Fibroblast of villous mesenchyme (primary cell): ENCODE results near the gene DENND1C. TPM values are rescaled to one million over a fixed set of nuclear protein-coding genes. Genes with fewer than 3 reads are reported as not detected.

Experiments
- DNase-seq: peaks from one replicate; pipeline ENCODE4 v3.0.0-alpha.2; 2010; ENCODE audit warnings: low read depth
- H3K4me3 ChIP-seq: 2 replicates; pipeline ENCODE4 v1.5.1; 2011; ENCODE audit warnings: low read depth, mild to moderate bottlenecking, low read length
- CTCF ChIP-seq: IDR thresholded peaks from 2 replicates; pipeline ENCODE4 v1.5.1; 2012; ENCODE audit warnings: low read depth, mild to moderate bottlenecking, low read length; ENCODE audit not compliant: insufficient read depth
- total RNA-seq: library from RNA; depleted of rRNA; stranded (reverse); fragments of >200 nt; gene quantifications from 2 replicates; pipeline ENCODE4 v1.2.3, GENCODE V29; 2012

The DENND1C gene
- total RNA-seq, 1 donor = not detected

DNA sequence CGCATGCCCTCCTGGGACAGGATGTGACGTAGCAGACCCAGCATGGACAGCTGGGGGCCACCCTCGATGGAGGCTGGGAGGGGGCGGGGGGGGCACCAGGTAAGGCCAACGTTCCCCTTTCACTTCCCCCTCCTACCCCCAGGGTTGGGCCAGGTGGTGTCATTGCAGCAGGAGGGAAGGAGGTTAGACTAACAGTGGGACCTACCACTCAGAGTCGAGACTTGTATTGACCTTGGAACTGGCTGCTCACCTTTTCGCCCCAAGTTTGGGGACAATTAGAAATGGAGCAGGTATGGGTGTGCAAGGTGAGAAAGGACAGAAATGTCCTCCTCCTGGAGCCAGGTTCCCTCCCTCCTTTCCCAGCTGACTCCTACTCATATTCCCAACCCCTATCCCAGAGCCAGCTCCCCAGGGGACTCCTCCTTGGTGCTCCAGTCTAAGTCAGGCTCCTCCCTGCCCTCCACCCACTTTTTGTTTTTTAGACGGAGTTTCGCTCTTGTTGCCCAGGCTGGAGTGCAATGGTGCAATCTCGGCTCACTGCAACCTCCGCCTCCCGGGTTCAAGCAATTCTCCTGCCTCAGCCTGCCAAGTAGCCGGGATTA, 39.4 kb downstream of the DENND1C start:
- no peak overlapping the region for H3K4me3 ChIP-seq
- no peak for DNase-seq
- TF ChIP-seq CTCF = no peak

- DNase-seq = no peak
- no peak for TF ChIP-seq CTCF
- no peak overlapping the region for H3K4me3 ChIP-seq
These were observed 40.7 kb downstream of the DENND1C start for GRCh38 chr19:6440905-6441304.

DNA sequence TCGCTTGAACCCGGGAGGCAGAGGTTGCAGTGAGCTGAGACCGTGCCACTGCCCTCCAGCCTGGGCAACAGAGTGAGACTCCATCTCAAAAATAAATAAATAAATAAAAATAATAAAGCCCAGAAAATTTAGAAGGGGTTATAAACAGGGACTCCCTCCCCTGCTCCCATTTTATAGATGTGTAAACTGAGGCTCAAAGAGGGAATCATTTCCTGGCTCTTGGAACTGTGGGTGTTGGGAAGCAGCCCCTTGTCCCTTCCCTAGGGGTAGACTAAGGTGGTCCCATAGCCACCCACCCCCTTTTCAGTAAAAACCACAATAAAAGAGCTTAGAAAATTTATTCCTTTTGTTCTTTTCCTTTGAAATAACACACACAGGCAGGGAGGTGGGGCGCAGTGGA, 41.8 kb downstream of the DENND1C start:
- DNase-seq = no peak
- H3K4me3 ChIP-seq = no peak overlapping the region
- no peak for TF ChIP-seq CTCF

DNA sequence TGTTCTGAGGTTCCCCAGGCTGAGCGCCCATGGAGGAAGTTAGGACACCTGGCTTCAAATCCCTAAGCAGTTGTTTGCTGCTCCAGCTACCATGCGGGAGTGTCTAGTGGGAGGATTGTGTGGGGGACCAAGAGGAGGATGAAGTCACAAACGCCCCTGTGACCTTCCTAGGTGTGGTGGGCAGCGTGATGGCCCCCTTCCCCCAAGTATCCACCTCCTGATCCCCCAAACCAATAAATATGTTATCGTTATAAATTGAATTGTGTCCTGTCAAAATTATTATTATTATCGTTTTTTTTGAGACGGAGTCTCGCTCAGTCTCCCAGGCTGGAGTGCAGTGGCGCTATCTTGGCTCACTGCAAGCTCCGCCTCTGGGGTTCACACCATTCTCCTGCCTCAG, 47.9 kb downstream of the DENND1C start, which contains the start of gene SLC25A41:
TSS of gene SLC25A41 (minus strand) at position 101 of the 400 bp plus-strand sequence. CDS start at position 31, 70 bp downstream.
- no peak for TF ChIP-seq CTCF
- H3K4me3 ChIP-seq = no peak within 1 kb of the TSS
- no peak for DNase-seq

DNA sequence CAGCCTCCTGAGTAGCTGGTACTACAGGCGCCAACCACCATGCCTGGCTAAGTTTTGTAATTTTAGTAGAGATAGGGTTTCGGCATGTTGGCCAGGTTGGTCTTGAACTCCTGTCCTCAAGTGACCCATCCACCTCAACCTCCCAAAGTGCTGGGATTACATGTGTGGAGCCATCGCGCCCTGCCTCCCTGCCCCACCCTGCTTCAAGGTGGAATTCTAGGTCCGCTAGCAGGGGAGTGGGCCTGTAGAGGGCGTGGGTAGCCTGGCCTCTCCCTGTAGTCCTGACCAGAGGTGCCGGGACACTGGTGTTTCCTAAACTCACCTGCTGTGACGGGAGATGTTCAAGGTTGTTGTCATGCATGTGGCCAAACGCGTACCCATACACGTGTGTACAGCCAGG, 48.4 kb downstream of the DENND1C start:
- no peak for TF ChIP-seq CTCF
- H3K4me3 ChIP-seq = no peak overlapping the region
- DNase-seq = no peak

DNA sequence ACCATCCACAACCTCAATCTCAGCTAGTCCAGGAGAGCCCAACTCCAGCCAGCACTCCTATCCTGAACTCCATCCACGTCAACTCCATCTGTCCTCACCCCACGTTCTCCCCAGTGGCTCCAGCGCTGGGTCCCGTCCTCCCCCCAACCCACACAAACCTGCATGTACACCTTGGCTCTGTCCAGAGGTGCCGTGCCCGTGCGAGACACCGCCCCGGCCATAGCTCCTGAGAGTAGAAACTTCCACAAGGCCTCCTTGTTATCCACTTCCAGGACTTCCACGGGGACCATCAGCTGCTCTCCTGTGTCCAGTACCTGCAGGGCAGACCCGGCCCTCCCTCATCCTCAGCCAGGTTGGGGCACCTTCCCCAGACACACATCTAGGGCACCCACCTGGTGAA, 49.7 kb downstream of the DENND1C start:
- H3K4me3 ChIP-seq = no peak overlapping the region
- DNase-seq = no peak
- TF ChIP-seq CTCF = no peak
